Heart right ventricle (tissue), 16 donors: ENCODE measurements around the gene CAMK2A. TPM values are rescaled to one million over a fixed set of nuclear protein-coding genes. Genes with fewer than 3 reads are reported as not detected.

ENCODE experiments used
- ATAC-seq, 8 donors: fragments of 200-7000 bp; cut with Tn5 transposase; one replicate each; pipeline ENCODE4 v1.9.1; 2020; ENCODE audit warnings: mild to moderate bottlenecking in 8 of 8, moderate library complexity in 8 of 8, moderate number of reproducible peaks in 1 of 8
- DNase-seq, 2 donors: peaks; one replicate each; pipeline ENCODE4 v3.0.0-alpha.2; 2020
- H3K27ac ChIP-seq, 10 donors: fragments of 200-600 bp; sonication (generic) in 2 of 10; one replicate each; pipeline versions ENCODE4 v1.5.0 to v1.8.0; 2020 to 2022; ENCODE audit warnings: mild to moderate bottlenecking in 3 of 10
- H3K27me3 ChIP-seq, 7 donors: fragments of 200-600 bp; one replicate each; pipeline ENCODE4 v1.8.0; 2021 to 2022; ENCODE audit warnings: mild to moderate bottlenecking in 2 of 7
- H3K36me3 ChIP-seq, 9 donors: fragments of 200-600 bp; sonication (generic) in 1 of 9; one replicate each; pipeline versions ENCODE4 v1.5.0 to v1.8.0; 2020 to 2022; ENCODE audit warnings: mild to moderate bottlenecking in 2 of 9
- H3K4me1 ChIP-seq, 9 donors: fragments of 200-600 bp; sonication (generic) in 1 of 9; one replicate each; pipeline versions ENCODE4 v1.5.0 to v1.8.0; 2020 to 2022; ENCODE audit warnings: mild to moderate bottlenecking in 4 of 9
- H3K4me3 ChIP-seq, 10 donors: fragments of 200-600 bp; sonication (generic) in 2 of 10; one replicate each; pipeline versions ENCODE4 v1.5.0 to v1.8.0; 2020 to 2022; ENCODE audit warnings: mild to moderate bottlenecking in 7 of 10, moderate library complexity in 2 of 10
- H3K9me3 ChIP-seq, 11 donors: fragments of 200-600 bp in 10 of 11; sonication (generic) in 2 of 11; one replicate each; pipeline versions ENCODE4 v1.5.0 to v1.8.0; 2013 to 2022; ENCODE audit warnings: mild to moderate bottlenecking in 2 of 11, control low read depth in 1 of 11, moderate library complexity in 1 of 11
- CTCF ChIP-seq, 9 donors: fragments of 200-600 bp; sonication (generic) in 2 of 9; IDR thresholded peaks; one replicate each; pipeline versions ENCODE4 v1.5.0 to v1.8.0; 2021 to 2022; ENCODE audit warnings: antibody characterized with exemption in 9 of 9, mild to moderate bottlenecking in 5 of 9, moderate library complexity in 1 of 9
- WGBS, 2 donors: extraction: QIAGEN DNeasy Blood & Tissue Kit; methylation state at CpG; one replicate each; pipeline ENCODE4 v1.1.7; 2013; ENCODE audit warnings: inconsistent platforms in 1 of 2; 5-methylcytosine and 5-hydroxymethylcytosine counted together
- intact Hi-C, 10 donors: fragments of 100-400 bp; cut with DNase I; formaldehyde crosslinking; loops; one replicate each; pipeline versions ENCODE4 v1.11.1 to v1.14.2; 2022
- polyA plus RNA-seq, 2 donors: library from polyadenylated mRNA; stranded (reverse); fragments of 200-250 nt; gene quantifications; one replicate each; pipeline ENCODE4 v1.2.3, GENCODE V29; 2013
- total RNA-seq, 10 donors: library from RNA; stranded (reverse); fragmentation: NEBNext Ultra II Directional in 3 of 10; extraction: Animal tissue kit (Norgen Biotek cat#: 25700) in 3 of 10; gene quantifications; one replicate each; pipeline versions ENCODE4 v1.2.1 to v1.2.4, GENCODE V29; 2021 to 2023
- donor health status: Arrhythmogenic right ventricular cardiomyopathy.
- donor health status: ischemic (EF 13 %, LVEDD 7.1; RV severe dilation, severe dysfunction).
- donor health status: healthy with polysubstance abuse.
- donor health status: DM: no; HTN: yes; CAD: no.
- donor health status: DM: no; HTN: no; CAD: no.
- donor health status: ischemic (EF 25% LVEDD 6.9; RV normal size, moderate dysfunction).
- donor health status: ischemic (EF 25% LVEDD 5.7; RV mildly dilated, moderate dysfunction).
- donor health status: healthy.
- donor health status: DM: yes; HTN: yes; CAD: no.
- donor health status: Ischemic cardiomyopathy.
- donor health status: ischemic (EF 35%, LVEDD 5.7; RV mildly dilated, moderate dysfunction).
- donor health status: nonischemic (EF 11% LVEDD 7.7; RV severe dilation, severe dysfunction).
- donor health status: DM: yes; HTN: yes; CAD: no.
- donor health status: PGD.
- donor health status: ischemic (EF 29% LVEDD 5.4; RV normal size, mild dysfunction).
- donor health status: nonischemic (EF 23%, LVEDD 6.1; RV moderate dilation, normal function).

The CAMK2A gene
- total and polyA plus RNA-seq, 12 donors, result 1.2 to 25.7 (median 17.9) TPM

- Histone ChIP-seq H3K4me3 (no peak overlapping the region), H3K36me3 (no peaks in the 10 kb centered on the region), H3K27ac (peak overlapping the region in 1 of 10 donors; percentile 19), H3K9me3 (no peaks in the 10 kb centered on the region), H3K27me3 (no peaks in the 10 kb centered on the region), H3K4me1 (peaks cover 13 to 42% (median 21%) of the 10 kb centered on the region in 9 donors)
- ATAC-seq (no peak), DNase-seq (no peak)
- no peak for TF ChIP-seq CTCF (IDR thresholded peaks at IDR 0.05)
- WGBS, 2 donors, result 78 to 84% methylated on average over 8 of the region's 8 CpGs
- intact Hi-C loops, result loop anchor here in 1 of 10 donors (10.0 kb wide), 1 partner anchor 358 kb away; no protein-coding TSS in a partner anchor
These were observed 112.7 kb downstream of the CAMK2A start for GRCh38 chr5:150176745-150177477.

GRCh38 chr5:150175536-150175935, 114.0 kb downstream of the CAMK2A start:
- Histone ChIP-seq H3K36me3 (no peaks in the 10 kb centered on the region), H3K27me3 (no peaks in the 10 kb centered on the region), H3K4me3 (no peak overlapping the region), H3K9me3 (no peaks in the 10 kb centered on the region), H3K4me1 (peaks cover 5 to 28% (median 10%) of the 10 kb centered on the region in 9 donors), H3K27ac (peak overlapping the region in 2 of 10 donors; percentile 1 to 21)
- 78 to 80% methylated on average over 5 of the region's 5 CpGs for WGBS, 2 donors
- ATAC-seq (no peak), DNase-seq (no peak)
- TF ChIP-seq CTCF (IDR thresholded peaks at IDR 0.05), result peak in 7 of 9 donors; percentile 18 to 40 (median 34)
- intact Hi-C loops, result loop anchor here in 1 of 10 donors (10.0 kb wide), 1 partner anchor 359 kb away; no protein-coding TSS in a partner anchor

GRCh38 chr5:150175076-150175475, 114.5 kb downstream of the CAMK2A start:
- 41 to 62% methylated on average over 1 of the region's 1 CpG for WGBS, 2 donors
- no peaks in the 10 kb centered on the region for H3K36me3 ChIP-seq
- H3K4me3 ChIP-seq, result no peak overlapping the region
- H3K27me3 ChIP-seq, result peaks cover 0 to 3% (median 0%) of the 10 kb centered on the region in 7 donors
- no peak for ATAC-seq
- no peak for TF ChIP-seq CTCF (IDR thresholded peaks at IDR 0.05)
- no peak for DNase-seq
- intact Hi-C loops, result loop anchor here in 1 of 10 donors (10.0 kb wide), 1 partner anchor 360 kb away; no protein-coding TSS in a partner anchor
- H3K9me3 ChIP-seq, result no peaks in the 10 kb centered on the region
- H3K4me1 ChIP-seq, result peaks cover under 1 to 24% (median 5%) of the 10 kb centered on the region in 9 donors
- H3K27ac ChIP-seq, result no peak overlapping the region

GRCh38 chr5:150174285-150174684, 115.3 kb downstream of the CAMK2A start:
- intact Hi-C loops, result loop anchor here in 1 of 10 donors (10.0 kb wide), 1 partner anchor 361 kb away; no protein-coding TSS in a partner anchor
- no peak for TF ChIP-seq CTCF (IDR thresholded peaks at IDR 0.05)

More at GRCh38 chr5:150174285-150174684, 115.3 kb downstream of the CAMK2A start:
- H3K27me3 ChIP-seq, result peaks cover 0 to 11% (median 0%) of the 10 kb centered on the region in 7 donors
- no peak overlapping the region for H3K27ac ChIP-seq
- H3K36me3 ChIP-seq, result no peaks in the 10 kb centered on the region
- no peaks in the 10 kb centered on the region for H3K9me3 ChIP-seq
- DNase-seq, result no peak
- no peak for ATAC-seq
- H3K4me1 ChIP-seq, result peaks cover 0 to 21% (median 0%) of the 10 kb centered on the region in 9 donors
- 84 to 86% methylated on average over 6 of the region's 6 CpGs for WGBS, 2 donors
- H3K4me3 ChIP-seq, result no peak overlapping the region
